Right lobe of liver (tissue), 6 donors: ENCODE results near the gene ZNF580. TPM values are rescaled to one million over a fixed set of nuclear protein-coding genes. Genes with fewer than 3 reads are reported as not detected.
A peak's percentile ranks its signal among the peaks of the same experiment; 100 is the strongest.

Experiments used
- ATAC-seq, 4 donors: fragments of 200-7000 bp; cut with Tn5 transposase; one replicate each; pipeline ENCODE4 v1.9.1; 2020; ENCODE audit warnings: mild to moderate bottlenecking in 4 of 4, moderate library complexity in 4 of 4
- DNase-seq, 3 donors: peaks; one replicate each; pipeline ENCODE4 v3.0.0-alpha.2; 2020
- H3K27ac ChIP-seq, 3 donors: fragments of 200-600 bp; one replicate each; pipeline ENCODE4 v1.8.0; 2022
- H3K27me3 ChIP-seq, 2 donors: fragments of 200-600 bp; one replicate each; pipeline ENCODE4 v1.8.0; 2022
- H3K36me3 ChIP-seq, 4 donors: fragments of 200-600 bp; sonication (generic) in 1 of 4; one replicate each; pipeline versions ENCODE4 v1.5.1 to v1.8.0; 2017 to 2022; ENCODE audit warnings: control low read depth in 1 of 4
- H3K4me1 ChIP-seq, 4 donors: fragments of 200-600 bp; sonication (generic) in 1 of 4; one replicate each; pipeline versions ENCODE4 v1.5.1 to v1.8.0; 2017 to 2022; ENCODE audit warnings: control low read depth in 1 of 4
- H3K4me3 ChIP-seq, 3 donors: fragments of 200-600 bp; one replicate each; pipeline ENCODE4 v1.8.0; 2022
- H3K9me3 ChIP-seq, 4 donors: fragments of 200-600 bp; sonication (generic) in 1 of 4; one replicate each; pipeline versions ENCODE4 v1.5.1 to v1.8.0; 2017 to 2022; ENCODE audit warnings: control low read depth in 1 of 4
- POLR2A ChIP-seq: fragments of 450-650 bp; IDR thresholded peaks from one replicate; pipeline ENCODE4 v1.6.1; 2017; ENCODE audit warnings: antibody characterized with exemption, mild to moderate bottlenecking
- WGBS: methylation state at CpG from one replicate; pipeline ENCODE4 v1.1.6; 2018; ENCODE audit warnings: low coverage, low lambda C conversion rate; ENCODE audit not compliant: insufficient coverage; ENCODE audit errors: missing lambda C conversion rate; 5-methylcytosine and 5-hydroxymethylcytosine counted together
- intact Hi-C, 2 donors: fragments of 100-400 bp; cut with DNase I; formaldehyde crosslinking; loops; one replicate each; pipeline versions ENCODE4 v1.11.2 to v1.14.1; 2022
- total RNA-seq, 6 experiments: library from RNA; depleted of rRNA in 2 of 6; stranded (reverse); fragments of >200 nt in 2 of 6; fragmentation: NEBNext Ultra II Directional in 3 of 6; extraction: Animal tissue kit (Norgen Biotek cat#: 25700) in 3 of 6; gene quantifications; one replicate each; pipeline versions ENCODE4 v1.1.0 to v1.2.4, GENCODE V29; 2016 to 2023
- TF ChIP-seq, protein P1 (sequence below), 4 donors: fragments of 200-600 bp in 3 of 4; fragments of 450-650 bp in 1 of 4; IDR thresholded peaks; one replicate each; pipeline versions ENCODE4 v1.5.1 to v1.8.0; 2016 to 2022; ENCODE audit warnings: antibody characterized with exemption in 4 of 4, mild to moderate bottlenecking in 2 of 4
- donor health status: DM: no; HTN: yes; CAD: no.
- donor health status: DM: no; HTN: no; CAD: no.
- donor health status: DM: no; HTN: no; CAD: no.
- donor health status: DM: no; HTN: yes; CAD: no.
- donor health status: DM: no; HTN: yes; CAD: no.

Gene ZNF580
- total RNA-seq, 6 experiments from 2014 or later, result 5.4 to 11.6 (median 6.5) TPM

DNA sequence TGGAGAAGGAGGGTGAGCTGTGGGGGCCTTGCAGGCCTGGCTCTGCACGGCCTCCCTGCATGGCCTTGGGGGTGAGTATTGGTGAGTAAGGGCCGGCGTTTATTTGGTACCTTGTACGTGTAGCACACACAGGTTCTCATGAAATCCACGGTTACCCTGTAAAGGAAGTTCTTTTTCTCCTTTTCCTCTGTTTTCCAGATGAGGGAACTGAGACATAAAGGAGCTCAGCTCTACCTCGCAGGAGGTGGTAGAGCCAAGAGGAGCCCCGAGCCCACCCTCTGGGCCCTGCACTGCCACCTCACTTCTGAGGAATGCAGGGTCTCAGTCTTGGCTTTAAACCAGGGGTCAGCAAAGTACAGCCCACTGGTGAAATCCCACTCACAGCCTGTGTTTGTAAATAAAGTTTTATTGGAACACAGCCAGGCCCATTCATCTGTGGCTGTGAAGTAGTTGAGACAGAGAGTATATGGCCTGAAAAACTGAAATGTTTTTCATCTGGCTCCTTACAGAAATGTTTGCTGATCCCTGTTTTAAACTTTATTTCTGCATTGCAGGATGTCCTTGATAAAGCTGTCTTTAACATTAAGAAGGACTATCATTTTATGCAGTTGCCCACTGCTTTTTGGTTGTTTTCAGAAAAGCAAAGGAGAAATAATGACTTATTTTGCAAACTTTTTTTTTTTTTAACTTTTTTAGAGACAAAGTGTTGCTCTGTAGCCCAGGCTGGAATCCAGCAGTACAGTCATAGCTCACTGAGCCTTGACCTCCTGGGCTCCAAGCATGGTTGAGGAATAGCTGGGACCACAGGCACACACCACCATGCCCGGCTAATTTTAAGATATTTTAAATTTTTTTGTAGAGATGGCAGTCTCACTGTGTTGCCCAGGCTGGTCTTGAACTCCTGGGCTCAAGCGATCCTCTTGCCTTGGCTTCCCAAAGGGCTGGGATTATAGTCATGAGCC, 40.6 kb downstream of the ZNF580 start:
- no peak overlapping the region for H3K4me3 ChIP-seq
- H3K27me3 ChIP-seq, result no peaks in the 10 kb centered on the region
- intact Hi-C loops, result loop anchor here in 1 of 2 donors (10.0 kb wide), 1 partner anchor 123 kb away; no protein-coding TSS in a partner anchor
- H3K36me3 ChIP-seq, result peaks cover 0 to 36% (median 18%) of the 10 kb centered on the region in 4 donors
- no peak for DNase-seq
- WGBS, result 88% methylated on average over 2 of the region's 9 CpGs
- ATAC-seq, result no peak
- H3K4me1 ChIP-seq, result peaks cover 0 to 68% (median 38%) of the 10 kb centered on the region in 4 donors
- H3K9me3 ChIP-seq, result no peaks in the 10 kb centered on the region
- H3K27ac ChIP-seq, result no peak overlapping the region
- TF ChIP-seq, protein P1, sequence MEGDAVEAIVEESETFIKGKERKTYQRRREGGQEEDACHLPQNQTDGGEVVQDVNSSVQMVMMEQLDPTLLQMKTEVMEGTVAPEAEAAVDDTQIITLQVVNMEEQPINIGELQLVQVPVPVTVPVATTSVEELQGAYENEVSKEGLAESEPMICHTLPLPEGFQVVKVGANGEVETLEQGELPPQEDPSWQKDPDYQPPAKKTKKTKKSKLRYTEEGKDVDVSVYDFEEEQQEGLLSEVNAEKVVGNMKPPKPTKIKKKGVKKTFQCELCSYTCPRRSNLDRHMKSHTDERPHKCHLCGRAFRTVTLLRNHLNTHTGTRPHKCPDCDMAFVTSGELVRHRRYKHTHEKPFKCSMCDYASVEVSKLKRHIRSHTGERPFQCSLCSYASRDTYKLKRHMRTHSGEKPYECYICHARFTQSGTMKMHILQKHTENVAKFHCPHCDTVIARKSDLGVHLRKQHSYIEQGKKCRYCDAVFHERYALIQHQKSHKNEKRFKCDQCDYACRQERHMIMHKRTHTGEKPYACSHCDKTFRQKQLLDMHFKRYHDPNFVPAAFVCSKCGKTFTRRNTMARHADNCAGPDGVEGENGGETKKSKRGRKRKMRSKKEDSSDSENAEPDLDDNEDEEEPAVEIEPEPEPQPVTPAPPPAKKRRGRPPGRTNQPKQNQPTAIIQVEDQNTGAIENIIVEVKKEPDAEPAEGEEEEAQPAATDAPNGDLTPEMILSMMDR (IDR thresholded peaks at IDR 0.05), result no peak
- no peak for TF ChIP-seq POLR2A

DNA sequence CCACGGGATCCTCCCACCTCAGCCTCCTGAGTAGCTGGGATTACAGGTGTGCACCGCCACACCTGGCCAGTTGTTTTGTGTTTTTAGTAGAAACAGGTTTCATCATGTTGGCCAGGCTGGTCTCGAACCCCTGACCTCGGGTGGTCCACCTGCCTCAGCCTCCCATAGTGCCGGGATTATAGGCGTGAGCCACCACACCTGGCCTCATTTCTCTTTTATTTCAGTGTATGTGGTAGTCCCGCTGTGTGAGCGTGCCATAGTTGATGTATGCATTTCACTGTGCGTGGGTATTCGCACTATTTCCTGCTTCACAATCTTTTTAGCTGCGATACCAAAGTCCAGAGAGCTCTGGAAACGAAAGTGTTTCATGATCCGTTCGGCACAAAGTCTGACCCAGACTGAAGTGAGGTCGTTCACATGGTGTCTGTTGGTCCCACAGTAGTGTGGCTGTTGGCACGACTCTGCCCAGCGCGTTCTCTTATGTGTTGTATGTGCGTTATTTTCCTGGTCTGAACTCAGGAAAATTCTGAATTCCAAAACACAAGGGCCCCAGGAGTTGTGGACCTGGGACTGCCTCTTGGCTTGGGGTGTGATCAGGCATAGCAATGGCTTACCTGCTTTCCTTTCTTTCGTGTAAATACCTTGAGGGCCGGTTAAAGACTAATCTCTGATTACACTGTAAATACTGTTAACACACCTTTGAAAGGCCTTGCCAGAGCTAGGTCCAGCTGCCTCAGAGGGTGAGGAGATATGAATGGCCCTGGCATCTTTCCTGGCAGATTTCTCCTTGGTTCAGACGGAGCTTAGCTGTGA, 42.9 kb downstream of the ZNF580 start:
- intact Hi-C loops, result loop anchor here in 1 of 2 donors (10.0 kb wide), 1 partner anchor 121 kb away; no protein-coding TSS in a partner anchor
- H3K27me3 ChIP-seq, result no peaks in the 10 kb centered on the region
- DNase-seq, result peak; percentile 60 to 84 (median 76)
- TF ChIP-seq, protein P1 (IDR thresholded peaks at IDR 0.05), result no peak
- TF ChIP-seq POLR2A, result peak; percentile 43
- peaks cover 0 to 46% (median 20%) of the 10 kb centered on the region in 4 donors for H3K4me1 ChIP-seq
- H3K4me3 ChIP-seq, result peak overlapping the region in 2 of 3 donors; percentile 31 to 34
- H3K9me3 ChIP-seq, result no peaks in the 10 kb centered on the region
- peak overlapping the region; percentile 79 to 91 (median 91) for H3K27ac ChIP-seq
- peak; percentile 85 to 89 (median 86) for ATAC-seq
- WGBS, result 45% methylated on average over 15 of the region's 22 CpGs
- H3K36me3 ChIP-seq, result peaks cover 0 to 33% (median 16%) of the 10 kb centered on the region in 4 donors

DNA sequence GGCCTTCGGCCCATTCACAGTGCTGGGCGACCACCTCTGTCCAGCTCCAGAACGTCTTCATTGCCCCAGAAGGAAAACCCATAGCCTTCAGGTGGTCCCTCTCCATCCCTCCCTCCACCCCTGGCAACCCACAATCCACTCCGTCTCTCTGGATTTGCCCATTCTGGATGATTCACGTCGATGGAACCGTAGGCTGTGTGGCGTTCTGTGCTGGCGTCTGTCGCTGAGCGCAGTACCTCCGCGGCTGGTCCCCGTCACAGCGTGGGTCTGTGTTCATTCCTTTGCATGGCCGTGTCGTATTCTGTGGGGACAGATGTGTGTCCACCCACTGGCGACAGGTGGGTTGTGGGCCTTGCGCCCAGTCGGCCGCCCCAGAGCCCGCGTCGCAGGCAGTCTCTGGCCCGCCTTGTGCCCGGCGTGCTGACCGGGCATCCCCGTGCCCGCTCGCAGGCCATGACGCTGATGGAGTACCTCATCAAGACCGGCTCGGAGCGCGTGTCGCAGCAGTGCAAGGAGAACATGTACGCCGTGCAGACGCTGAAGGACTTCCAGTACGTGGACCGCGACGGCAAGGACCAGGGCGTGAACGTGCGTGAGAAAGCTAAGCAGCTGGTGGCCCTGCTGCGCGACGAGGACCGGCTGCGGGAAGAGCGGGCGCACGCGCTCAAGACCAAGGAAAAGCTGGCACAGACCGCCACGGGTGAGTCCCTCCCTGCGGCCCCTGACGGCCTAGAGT, 44.3 kb downstream of the ZNF580 start:
- 96% methylated on average over 30 of the region's 60 CpGs for WGBS
- intact Hi-C loops, result loop anchor here in 1 of 2 donors (10.0 kb wide), 1 partner anchor 120 kb away; no protein-coding TSS in a partner anchor
- H3K4me3 ChIP-seq, result no peak overlapping the region
- no peaks in the 10 kb centered on the region for H3K9me3 ChIP-seq
- H3K27ac ChIP-seq, result peak overlapping the region; percentile 68 to 91 (median 91)
- peaks cover 0 to 35% (median 14%) of the 10 kb centered on the region in 4 donors for H3K36me3 ChIP-seq
- TF ChIP-seq POLR2A, result no peak
- TF ChIP-seq, protein P1 (IDR thresholded peaks at IDR 0.05), result no peak
- DNase-seq, result peak in 2 of 3 donors; percentile 27 to 58
- no peak for ATAC-seq
- no peaks in the 10 kb centered on the region for H3K27me3 ChIP-seq
- H3K4me1 ChIP-seq, result peaks cover 0 to 38% (median 17%) of the 10 kb centered on the region in 4 donors

DNA sequence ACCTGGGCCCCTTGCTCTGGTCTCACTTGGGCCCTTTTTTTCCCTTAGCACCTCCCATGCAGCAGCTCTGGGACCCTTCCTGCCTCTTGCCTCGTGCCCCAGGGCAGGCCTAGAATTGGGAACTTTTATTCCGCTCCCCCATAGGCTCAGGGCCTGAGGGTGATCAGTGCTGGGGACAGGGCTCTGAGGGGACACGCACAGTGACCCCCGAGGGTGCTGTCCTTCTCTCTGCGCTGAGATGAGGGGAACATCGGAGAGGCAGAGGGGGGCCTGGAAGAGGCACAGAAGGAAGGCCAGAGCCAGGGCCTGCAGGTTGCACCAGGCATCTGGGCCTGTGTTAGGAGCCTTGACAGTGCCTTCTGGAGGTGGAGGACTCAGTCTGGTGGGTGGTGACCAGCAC, 45.0 kb downstream of the ZNF580 start:
- DNase-seq, result peak in 1 of 3 donors; percentile 35
- no peak overlapping the region for H3K27ac ChIP-seq
- no peaks in the 10 kb centered on the region for H3K27me3 ChIP-seq
- no peak overlapping the region for H3K4me3 ChIP-seq
- H3K36me3 ChIP-seq, result peaks cover 0 to 40% (median 18%) of the 10 kb centered on the region in 4 donors
- WGBS, result 100% methylated on average over 1 of the region's 6 CpGs
- peaks cover 0 to 36% (median 17%) of the 10 kb centered on the region in 4 donors for H3K4me1 ChIP-seq
- no peaks in the 10 kb centered on the region for H3K9me3 ChIP-seq
- intact Hi-C loops, result loop anchor here in 1 of 2 donors (10.0 kb wide), 1 partner anchor 119 kb away; no protein-coding TSS in a partner anchor
- no peak for TF ChIP-seq POLR2A
- TF ChIP-seq, protein P1 (IDR thresholded peaks at IDR 0.05), result no peak
- ATAC-seq, result no peak
